BLaER1 treated with 17β-estradiol and CSF1 and Interleukin-3, amounts not matched to agents 10 nM and 100 nM (cell line): ENCODE data around the gene ABHD15.

Source experiments
- H3K27ac ChIP-seq, 11 experiments: shearing (Covaris generic); formaldehyde crosslinking; 2 replicates each; pipeline ENCODE4 v1.8.1; 2022
- H3K27me3 ChIP-seq, 11 experiments: shearing (Covaris generic); formaldehyde crosslinking; 2 replicates each; pipeline ENCODE4 v1.8.1; 2022
- H3K36me3 ChIP-seq, 11 experiments: shearing (Covaris generic); formaldehyde crosslinking; 2 replicates each; pipeline ENCODE4 v1.8.1; 2022
- H3K4me1 ChIP-seq, 10 experiments: shearing (Covaris generic); formaldehyde crosslinking; 2 replicates each; pipeline ENCODE4 v1.8.1; 2022
- H3K4me2 ChIP-seq, 11 experiments: shearing (Covaris generic); formaldehyde crosslinking; 2 replicates each; pipeline ENCODE4 v1.8.1; 2022
- H3K4me3 ChIP-seq, 10 experiments: shearing (Covaris generic); formaldehyde crosslinking; 2 replicates each; pipeline ENCODE4 v1.8.1; 2022
- H3K9ac ChIP-seq, 11 experiments: shearing (Covaris generic); formaldehyde crosslinking; 2 replicates each; pipeline ENCODE4 v1.8.1; 2022
- H3K9me3 ChIP-seq, 11 experiments: shearing (Covaris generic); formaldehyde crosslinking; replicated peaks in 1 of 11; 2 replicates each; pipeline ENCODE4 v1.8.1; 2022
- H4K20me1 ChIP-seq, 11 experiments: shearing (Covaris generic); formaldehyde crosslinking; 2 replicates each; pipeline ENCODE4 v1.8.1; 2022
- Cebpa-rat ChIP-seq, 11 experiments: shearing (Covaris generic); IDR thresholded peaks; 2 replicates each; pipeline ENCODE4 v1.8.1; 2022

ABHD15 gene

DNA sequence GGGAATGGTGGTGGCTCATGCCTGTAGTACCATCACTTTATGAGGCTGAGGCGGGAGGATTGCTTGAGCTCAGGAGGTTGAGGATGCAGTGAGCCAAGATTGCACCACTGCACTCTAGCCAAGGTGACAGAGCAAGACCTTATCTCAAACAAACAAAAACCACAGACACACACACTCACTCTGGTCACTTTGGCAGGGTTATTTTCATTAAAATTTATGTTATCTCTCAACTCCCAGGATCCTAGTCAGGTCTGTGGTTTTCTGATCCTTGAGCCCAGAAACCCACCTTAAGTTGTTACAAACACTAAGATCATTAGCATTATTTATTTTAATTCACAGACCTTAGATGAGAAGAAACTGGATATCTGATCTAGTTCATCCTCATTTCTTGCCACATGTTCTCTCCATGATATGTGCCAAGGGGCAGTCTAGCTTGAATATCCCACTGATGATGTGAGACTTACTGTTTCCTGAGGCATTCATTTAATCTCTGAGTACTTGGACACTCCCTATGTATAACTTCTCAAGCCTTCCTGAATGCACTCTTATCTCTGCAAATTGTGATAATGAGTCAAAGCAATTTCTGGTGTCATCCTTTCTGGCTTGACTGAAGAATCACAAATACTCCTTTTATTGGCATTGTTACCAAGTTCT lies 9.6 kb downstream of the ABHD15 start:
- no peak overlapping the region for H3K4me3 ChIP-seq
- no peaks in the 10 kb centered on the region for H3K27me3 ChIP-seq
- peak overlapping the region in 6 of 11 experiments; percentile 94 to 100 (median 96); a peak in 8 of 22 replicates for H3K4me2 ChIP-seq
- H3K9me3 ChIP-seq = no peaks in the 10 kb centered on the region
- H3K9ac ChIP-seq = no peak overlapping the region
- peak overlapping the region in 1 of 11 experiments; percentile 89; a peak in 1 of 22 replicates for H3K27ac ChIP-seq
- peaks cover 32 to 56% (median 52%) of the 10 kb centered on the region in 10 experiments for H3K4me1 ChIP-seq
- TF ChIP-seq Cebpa-rat (IDR thresholded peaks at IDR 0.05) = no peak
- peaks cover 0 to 8% (median 0%) of the 10 kb centered on the region in 11 experiments; a peak in 2 of 22 replicates for H4K20me1 ChIP-seq
- peaks cover 0 to 10% (median 0%) of the 10 kb centered on the region in 11 experiments; a peak in 6 of 22 replicates for H3K36me3 ChIP-seq

GRCh38 chr17:29555840-29556239 lies 11.0 kb downstream of the ABHD15 start:
- no peaks in the 10 kb centered on the region for H3K27me3 ChIP-seq
- no peak overlapping the region for H3K4me2 ChIP-seq
- H3K27ac ChIP-seq = no peak overlapping the region
- H3K9me3 ChIP-seq = peaks cover 0 to 10% (median 0%) of the 10 kb centered on the region in 11 experiments; a peak in 3 of 22 replicates
- peaks cover 19 to 42% (median 38%) of the 10 kb centered on the region in 10 experiments for H3K4me1 ChIP-seq
- no peaks in the 10 kb centered on the region for H4K20me1 ChIP-seq
- H3K36me3 ChIP-seq = peaks cover 0 to 21% (median 11%) of the 10 kb centered on the region in 11 experiments; a peak in 16 of 22 replicates
- no peak for TF ChIP-seq Cebpa-rat (IDR thresholded peaks at IDR 0.05)
- H3K4me3 ChIP-seq = no peak overlapping the region
- no peak overlapping the region for H3K9ac ChIP-seq

- Histone ChIP-seq H3K4me1 (peaks cover 6 to 17% (median 10%) of the 10 kb centered on the region in 10 experiments; a peak in 15 of 20 replicates), H3K9me3 (peaks cover 0 to 10% (median 0%) of the 10 kb centered on the region in 11 experiments; a peak in 3 of 22 replicates), H3K36me3 (peaks cover 17 to 52% (median 23%) of the 10 kb centered on the region in 11 experiments; a peak in 21 of 22 replicates)
Observed at GRCh38 chr17:29549177-29549923, 17.5 kb downstream of the ABHD15 start.

GRCh38 chr17:29546830-29547229 lies 20.0 kb downstream of the ABHD15 start:
- no peak for TF ChIP-seq Cebpa-rat (IDR thresholded peaks at IDR 0.05)
- H3K27ac ChIP-seq = no peak overlapping the region
- H3K9me3 ChIP-seq = peaks cover 0 to 9% (median 0%) of the 10 kb centered on the region in 11 experiments; a peak in 3 of 22 replicates
- peaks cover 41 to 75% (median 48%) of the 10 kb centered on the region in 11 experiments for H3K36me3 ChIP-seq
- H3K4me2 ChIP-seq = no peak overlapping the region
- no peak overlapping the region for H3K4me3 ChIP-seq
- peaks cover 0 to 13% (median 0%) of the 10 kb centered on the region in 11 experiments; a peak in 4 of 22 replicates for H4K20me1 ChIP-seq
- no peaks in the 10 kb centered on the region for H3K27me3 ChIP-seq
- H3K4me1 ChIP-seq = peaks cover 6 to 17% (median 10%) of the 10 kb centered on the region in 10 experiments; a peak in 15 of 20 replicates
- no peak overlapping the region for H3K9ac ChIP-seq

More at GRCh38 chr17:29549177-29549923, 17.5 kb downstream of the ABHD15 start:
- Histone ChIP-seq H4K20me1 (peaks cover 0 to 13% (median 0%) of the 10 kb centered on the region in 11 experiments; a peak in 2 of 22 replicates), H3K27ac (no peak overlapping the region), H3K4me3 (no peak overlapping the region), H3K27me3 (no peaks in the 10 kb centered on the region), H3K4me2 (peak overlapping the region in 6 of 11 experiments; percentile 2 to 36 (median 18); a peak in 6 of 22 replicates), H3K9ac (no peak overlapping the region)
- no peak for TF ChIP-seq Cebpa-rat (IDR thresholded peaks at IDR 0.05)

- Histone ChIP-seq H3K4me1 (peaks cover 6 to 17% (median 10%) of the 10 kb centered on the region in 10 experiments; a peak in 15 of 20 replicates), H4K20me1 (peaks cover 0 to 13% (median 0%) of the 10 kb centered on the region in 11 experiments; a peak in 4 of 22 replicates), H3K9me3 (peaks cover 0 to 4% (median 0%) of the 10 kb centered on the region in 11 experiments; a peak in 2 of 22 replicates), H3K4me3 (no peak overlapping the region), H3K4me2 (no peak overlapping the region), H3K27me3 (no peaks in the 10 kb centered on the region), H3K9ac (no peak overlapping the region), H3K36me3 (peaks cover 41 to 75% (median 51%) of the 10 kb centered on the region in 11 experiments), H3K27ac (no peak overlapping the region)
- no peak for TF ChIP-seq Cebpa-rat (IDR thresholded peaks at IDR 0.05)
Observed at GRCh38 chr17:29546085-29546484, 20.8 kb downstream of the ABHD15 start.

DNA sequence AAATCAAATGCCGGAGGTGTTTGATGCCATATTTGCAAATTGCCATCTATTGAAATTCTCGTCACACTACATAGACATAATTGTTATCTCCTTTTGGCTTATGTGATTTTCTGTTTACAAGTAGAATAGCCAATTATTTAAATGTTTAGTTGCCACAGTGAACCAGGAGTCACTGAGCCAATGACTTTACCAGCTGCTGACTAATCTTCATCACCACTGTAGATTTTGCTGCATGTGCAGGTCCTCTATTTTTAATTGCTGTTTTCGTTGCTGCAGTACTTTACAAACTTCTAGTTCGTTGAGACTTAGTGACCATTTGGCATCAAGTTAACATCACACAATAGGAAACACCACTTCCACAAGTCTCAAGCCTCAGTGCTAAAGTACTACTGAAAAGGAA lies 22.8 kb downstream of the ABHD15 start:
- Histone ChIP-seq H3K4me2 (no peak overlapping the region), H3K9ac (no peak overlapping the region), H3K4me1 (peaks cover 0 to 4% (median 1%) of the 10 kb centered on the region in 10 experiments; a peak in 11 of 20 replicates), H3K9me3 (no peaks in the 10 kb centered on the region), H3K4me3 (no peak overlapping the region), H3K36me3 (peaks cover 59 to 92% (median 68%) of the 10 kb centered on the region in 11 experiments), H3K27me3 (no peaks in the 10 kb centered on the region), H4K20me1 (peaks cover 0 to 13% (median 0%) of the 10 kb centered on the region in 11 experiments; a peak in 4 of 22 replicates), H3K27ac (no peak overlapping the region)
- no peak for TF ChIP-seq Cebpa-rat (IDR thresholded peaks at IDR 0.05)

- Histone ChIP-seq H3K27me3 (no peaks in the 10 kb centered on the region), H3K9ac (no peak overlapping the region), H3K4me3 (no peak overlapping the region), H3K36me3 (peaks cover 77 to 92% (median 85%) of the 10 kb centered on the region in 11 experiments), H4K20me1 (peaks cover 0 to 52% (median 3%) of the 10 kb centered on the region in 11 experiments; a peak in 8 of 22 replicates), H3K9me3 (peaks cover 0 to 5% (median 0%) of the 10 kb centered on the region in 11 experiments; a peak in 1 of 22 replicates), H3K4me2 (no peak overlapping the region), H3K27ac (no peak overlapping the region), H3K4me1 (no peaks in the 10 kb centered on the region)
- TF ChIP-seq Cebpa-rat (IDR thresholded peaks at IDR 0.05) = no peak
Observed at GRCh38 chr17:29533976-29534375, 32.9 kb downstream of the ABHD15 start.

GRCh38 chr17:29526322-29526721 lies 40.5 kb downstream of the ABHD15 start:
- H4K20me1 ChIP-seq = peaks cover 0 to 72% (median 7%) of the 10 kb centered on the region in 11 experiments; a peak in 8 of 22 replicates
- 0 out of 22 replicates have a peak, but pooled peaks cover 0 to 2% (median 0%) of the 10 kb centered on the region in 11 experiments for H3K9me3 ChIP-seq
- H3K27me3 ChIP-seq = no peaks in the 10 kb centered on the region
- no peak overlapping the region for H3K27ac ChIP-seq
- H3K4me1 ChIP-seq = no peaks in the 10 kb centered on the region
- H3K9ac ChIP-seq = no peak overlapping the region
- H3K4me2 ChIP-seq = no peak overlapping the region
- TF ChIP-seq Cebpa-rat (IDR thresholded peaks at IDR 0.05) = 0 out of 22 replicates have a peak, but pooled peaks of 3 of the 11 experiments have one; percentile 9 to 26 (median 10)
- H3K4me3 ChIP-seq = no peak overlapping the region
- peaks cover 97 to 100% (median 99%) of the 10 kb centered on the region in 11 experiments for H3K36me3 ChIP-seq
